ENCODE data around the gene GRHL1. TPM values are rescaled to one million over a fixed set of nuclear protein-coding genes. Genes with fewer than 3 reads are reported as not detected.
A peak's percentile ranks its signal among the peaks of the same experiment; 100 is the strongest.

The GRHL1 gene
- total and polyA plus RNA-seq, 2 of the 4 experiments (the other 2 are of a cell fraction), result 0.18 to 0.21 TPM

DNA sequence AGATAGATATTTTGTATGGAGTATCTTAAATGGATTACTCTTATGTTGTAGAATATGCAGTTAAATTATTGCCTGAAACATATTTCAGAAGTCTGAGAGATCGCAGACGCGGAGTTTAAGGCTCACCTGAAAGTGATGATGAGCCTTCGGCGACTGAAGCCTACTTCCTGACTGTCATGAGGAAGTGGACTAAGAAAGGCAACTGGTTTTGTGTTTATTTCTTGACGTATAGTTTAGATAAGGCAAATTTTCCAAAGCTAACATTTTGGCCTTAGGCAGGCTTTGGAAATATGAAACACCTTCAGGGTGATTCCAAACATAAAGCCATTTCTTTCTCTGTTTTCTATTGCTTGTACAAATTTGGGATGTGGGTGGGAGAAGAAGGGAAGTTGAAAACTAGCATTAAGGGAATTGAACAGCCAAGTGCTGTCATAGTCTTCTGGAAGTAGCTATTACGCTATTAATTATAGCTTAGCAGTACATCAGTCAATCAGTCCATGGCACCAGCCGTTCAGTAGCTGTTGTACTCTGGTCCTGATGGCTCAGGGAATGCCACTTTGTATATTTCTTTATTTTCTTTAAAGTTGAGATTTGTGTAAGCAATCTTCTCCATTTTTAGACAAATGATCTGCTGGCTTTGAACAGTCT, 1.5 kb downstream of the GRHL1 start:
- DNase-seq, result no peak
- H3K14ac ChIP-seq (replicated peaks; ENCODE audit: low read depth, low read length), result no peak overlapping the region
- H4K8ac ChIP-seq (ENCODE audit: low read depth in 2 of 2, low read length in 2 of 2), result no peak overlapping the region
- H3K23ac ChIP-seq (ENCODE audit: low read depth, low read length), result 0 out of 2 replicates have a peak overlapping the region, but pooled peaks have one; percentile 1
- intact Hi-C loops (cut with micrococcal nuclease) (loop anchor here (5.0 kb wide), 2 partner anchors 141 to 396 kb away; partner anchors contain the start of gene ADAM17), dilution Hi-C loops (cut with HindIII; ENCODE audit: low sequenced_read_pairs, unreplicated experiment) (no loop called here), in situ Hi-C loops (cut with MboI; ENCODE audit: low sequenced_read_pairs) (no loop called here)
- no peak for ATAC-seq (ENCODE audit: low read depth)
- H4K91ac ChIP-seq (ENCODE audit: insufficient read depth, low read depth, low read length), result no peak overlapping the region
- H3K9ac ChIP-seq (ENCODE audit: low read depth, low read length), result no peak overlapping the region
- H3K4ac ChIP-seq (ENCODE audit: low read depth, low read length), result no peak overlapping the region
- H3K4me2 ChIP-seq (ENCODE audit: low read depth, low read length), result no peak overlapping the region
- no peak overlapping the region for H2AFZ ChIP-seq (replicated peaks; ENCODE audit: low read length, poor library complexity)
- no peak overlapping the region for H2BK5ac ChIP-seq (ENCODE audit: low read depth, low read length, poor library complexity, severe bottlenecking)
- no peak overlapping the region for H4K5ac ChIP-seq (ENCODE audit: low read depth, low read length)
- peaks cover 14% of the 10 kb centered on the region for H3K27me3 ChIP-seq (ENCODE audit: control insufficient read depth, insufficient read depth, low read length)
- no peak overlapping the region for H2BK15ac ChIP-seq (ENCODE audit: low read depth, low read length)
- H3K9me1 ChIP-seq (ENCODE audit: insufficient read depth, low read length), result no peaks in the 10 kb centered on the region
- WGBS, 2 experiments (ENCODE audit: extremely low coverage in 2 of 2, insufficient read length in 1 of 2), result no CpG with 5 or more reads among the region's 8 CpGs
- H2AK5ac ChIP-seq (ENCODE audit: low read depth, low read length), result no peak overlapping the region
- no peak overlapping the region for H3K18ac ChIP-seq (ENCODE audit: low read depth, low read length)
- no peak overlapping the region for H2BK120ac ChIP-seq (ENCODE audit: low read depth, low read length)
- H3K56ac ChIP-seq (ENCODE audit: extremely low read depth, insufficient read depth, low read length), result no peak overlapping the region
- H3K79me1 ChIP-seq (ENCODE audit: low read depth in 1 of 2, low read length in 2 of 2), result no peaks in the 10 kb centered on the region
- no peaks in the 10 kb centered on the region for H3K36me3 ChIP-seq (ENCODE audit: control insufficient read depth, insufficient read depth, low read length)
- no peaks in the 10 kb centered on the region for H3K9me3 ChIP-seq (ENCODE audit: control insufficient read depth, insufficient read depth, low read length)
- no TSS peak for BruUV-seq (replicated peaks)
- no peak overlapping the region for H3K4me3 ChIP-seq (ENCODE audit: insufficient read depth, low read depth, low read length)
- no peak overlapping the region for H2AK9ac ChIP-seq (replicated peaks; ENCODE audit: low read depth, low read length, poor library complexity)
- H3K27ac ChIP-seq (ENCODE audit: insufficient read depth, low read length), result no peak overlapping the region
- peaks cover 3% of the 10 kb centered on the region; the same call in 1 of the 2 replicates for H3K4me1 ChIP-seq (ENCODE audit: control insufficient read depth, insufficient read depth, low read length)
- no peak overlapping the region for H2BK20ac ChIP-seq (ENCODE audit: low read depth, low read length)
- ChIA-PET CTCF (interaction anchor here (1.0 kb wide), 1 partner anchor 31 kb away, joined by 3 read pairs; no protein-coding TSS in a partner anchor), POLR2A (ENCODE audit: unreplicated experiment) (no interaction called here)
- TF ChIP-seq RAD21 (IDR thresholded peaks at IDR 0.05; ENCODE audit: low read length), result no peak
- TF ChIP-seq, protein P1, sequence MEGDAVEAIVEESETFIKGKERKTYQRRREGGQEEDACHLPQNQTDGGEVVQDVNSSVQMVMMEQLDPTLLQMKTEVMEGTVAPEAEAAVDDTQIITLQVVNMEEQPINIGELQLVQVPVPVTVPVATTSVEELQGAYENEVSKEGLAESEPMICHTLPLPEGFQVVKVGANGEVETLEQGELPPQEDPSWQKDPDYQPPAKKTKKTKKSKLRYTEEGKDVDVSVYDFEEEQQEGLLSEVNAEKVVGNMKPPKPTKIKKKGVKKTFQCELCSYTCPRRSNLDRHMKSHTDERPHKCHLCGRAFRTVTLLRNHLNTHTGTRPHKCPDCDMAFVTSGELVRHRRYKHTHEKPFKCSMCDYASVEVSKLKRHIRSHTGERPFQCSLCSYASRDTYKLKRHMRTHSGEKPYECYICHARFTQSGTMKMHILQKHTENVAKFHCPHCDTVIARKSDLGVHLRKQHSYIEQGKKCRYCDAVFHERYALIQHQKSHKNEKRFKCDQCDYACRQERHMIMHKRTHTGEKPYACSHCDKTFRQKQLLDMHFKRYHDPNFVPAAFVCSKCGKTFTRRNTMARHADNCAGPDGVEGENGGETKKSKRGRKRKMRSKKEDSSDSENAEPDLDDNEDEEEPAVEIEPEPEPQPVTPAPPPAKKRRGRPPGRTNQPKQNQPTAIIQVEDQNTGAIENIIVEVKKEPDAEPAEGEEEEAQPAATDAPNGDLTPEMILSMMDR (conservative IDR thresholded peaks at IDR 0.05; ENCODE audit: low read depth, low read length), result no peak
- no peak for TF ChIP-seq NFE2L2 (IDR thresholded peaks at IDR 0.05; ENCODE audit: low read depth, low read length)
- no peak for TF ChIP-seq POLR2A (IDR thresholded peaks at IDR 0.05; ENCODE audit: low read depth, low read length)
- TF ChIP-seq MAFK (IDR thresholded peaks at IDR 0.05; ENCODE audit: low read depth, low read length), result no peak
- TF ChIP-seq, protein P2, sequence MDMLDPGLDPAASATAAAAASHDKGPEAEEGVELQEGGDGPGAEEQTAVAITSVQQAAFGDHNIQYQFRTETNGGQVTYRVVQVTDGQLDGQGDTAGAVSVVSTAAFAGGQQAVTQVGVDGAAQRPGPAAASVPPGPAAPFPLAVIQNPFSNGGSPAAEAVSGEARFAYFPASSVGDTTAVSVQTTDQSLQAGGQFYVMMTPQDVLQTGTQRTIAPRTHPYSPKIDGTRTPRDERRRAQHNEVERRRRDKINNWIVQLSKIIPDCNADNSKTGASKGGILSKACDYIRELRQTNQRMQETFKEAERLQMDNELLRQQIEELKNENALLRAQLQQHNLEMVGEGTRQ (IDR thresholded peaks at IDR 0.05; ENCODE audit: low read depth, low read length), result no peak
- no peak for TF ChIP-seq SMC3 (IDR thresholded peaks at IDR 0.05; ENCODE audit: low read depth, low read length)
- TF ChIP-seq CHD1 (IDR thresholded peaks at IDR 0.05; ENCODE audit: low read depth, low read length), result no peak
- TF ChIP-seq RFX5 (IDR thresholded peaks at IDR 0.05; ENCODE audit: low read depth, low read length), result no peak
- no peak for TF ChIP-seq CEBPB (IDR thresholded peaks at IDR 0.05; ENCODE audit: low read depth, low read length)
- TF ChIP-seq, protein P3, sequence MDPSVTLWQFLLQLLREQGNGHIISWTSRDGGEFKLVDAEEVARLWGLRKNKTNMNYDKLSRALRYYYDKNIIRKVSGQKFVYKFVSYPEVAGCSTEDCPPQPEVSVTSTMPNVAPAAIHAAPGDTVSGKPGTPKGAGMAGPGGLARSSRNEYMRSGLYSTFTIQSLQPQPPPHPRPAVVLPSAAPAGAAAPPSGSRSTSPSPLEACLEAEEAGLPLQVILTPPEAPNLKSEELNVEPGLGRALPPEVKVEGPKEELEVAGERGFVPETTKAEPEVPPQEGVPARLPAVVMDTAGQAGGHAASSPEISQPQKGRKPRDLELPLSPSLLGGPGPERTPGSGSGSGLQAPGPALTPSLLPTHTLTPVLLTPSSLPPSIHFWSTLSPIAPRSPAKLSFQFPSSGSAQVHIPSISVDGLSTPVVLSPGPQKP (IDR thresholded peaks at IDR 0.05; ENCODE audit: borderline replicate concordance, low read depth, low read length), result no peak
- no peak for TF ChIP-seq MAZ (IDR thresholded peaks at IDR 0.05; ENCODE audit: borderline replicate concordance, low read depth, low read length)
- TF ChIP-seq BHLHE40 (IDR thresholded peaks at IDR 0.05; ENCODE audit: low read depth, low read length), result no peak
- no peaks in the 10 kb centered on the region for H4K20me1 ChIP-seq (ENCODE audit: insufficient read depth, low read length)

Measured in IMR-90 (cell line).